Psoas muscle (tissue), 8 donors: Measurements from ENCODE around the gene AQP4. TPM values are rescaled to one million over a fixed set of nuclear protein-coding genes. Genes with fewer than 3 reads are reported as not detected.

Source experiments
- ATAC-seq, 4 donors: fragments of 200-7000 bp; cut with Tn5 transposase; one replicate each; pipeline ENCODE4 v1.9.1; 2020; ENCODE audit warnings: moderate library complexity in 3 of 4, mild to moderate bottlenecking in 2 of 4
- DNase-seq, 2 donors: peaks; one replicate each; pipeline ENCODE4 v3.0.0-alpha.2; 2020
- H3K27ac ChIP-seq: fragments of 200-600 bp; one replicate; pipeline ENCODE4 v1.8.0; 2022
- H3K27me3 ChIP-seq, 3 donors: fragments of 200-600 bp in 1 of 3; one replicate each; pipeline versions ENCODE4 v1.6.1 to v1.8.0; 2013 to 2022; ENCODE audit warnings: low read length in 2 of 3, mild to moderate bottlenecking in 2 of 3, moderate library complexity in 1 of 3; ENCODE audit not compliant: insufficient read depth in 3 of 3
- H3K36me3 ChIP-seq, 2 donors: fragments of 200-600 bp in 1 of 2; one replicate each; pipeline versions ENCODE4 v1.6.1 to v1.8.0; 2013 to 2022; ENCODE audit warnings: low read depth in 1 of 2, mild to moderate bottlenecking in 1 of 2, moderate library complexity in 1 of 2; ENCODE audit not compliant: insufficient read depth in 1 of 2
- H3K4me1 ChIP-seq: fragments of 200-600 bp; one replicate; pipeline ENCODE4 v1.8.0; 2022
- H3K4me3 ChIP-seq: fragments of 200-600 bp; one replicate; pipeline ENCODE4 v1.8.0; 2022; ENCODE audit warnings: mild to moderate bottlenecking
- H3K9me3 ChIP-seq: fragments of 200-600 bp; one replicate; pipeline ENCODE4 v1.8.0; 2022
- WGBS, 3 donors: extraction: QIAGEN DNeasy Blood & Tissue Kit; methylation state at CpG; one replicate each; pipeline versions ENCODE4 v1.1.6 to v1.1.7; 2013; 5-methylcytosine and 5-hydroxymethylcytosine counted together
- intact Hi-C, 2 donors: fragments of 100-400 bp; cut with DNase I; formaldehyde crosslinking; loops; one replicate each; pipeline versions ENCODE4 v1.11.0 to v1.14.2; 2022
- polyA plus RNA-seq, 3 donors: library from polyadenylated mRNA; stranded (reverse); fragments of 200-250 nt; gene quantifications; one replicate each; pipeline ENCODE4 v1.2.3, GENCODE V29; 2013
- total RNA-seq, 4 donors: library from RNA; stranded (reverse); fragmentation: NEBNext Ultra II Directional in 2 of 4; extraction: Animal tissue kit (Norgen Biotek cat#: 25700) in 2 of 4; gene quantifications; one replicate each; pipeline versions ENCODE4 v1.2.1 to v1.2.4, GENCODE V29; 2021 to 2023
- TF ChIP-seq, protein P1 (sequence below): fragments of 200-600 bp; IDR thresholded peaks from one replicate; pipeline ENCODE4 v1.8.0; 2022; ENCODE audit warnings: antibody characterized with exemption
- donor health status: healthy with polysubstance abuse.
- donor health status: DM: no; HTN: no; CAD: no; lungs with moderate emphysema.
- donor health status: Bipolar disorder and iron deficiency.
- donor health status: healthy.
- donor health status: DM: yes; HTN: yes; CAD: no.
- donor health status: DM: no; HTN: no; CAD: no.
- donor health status: DM: no; HTN: no; CAD: no.
- donor health status: DM: yes; HTN: yes; CAD: no.

AQP4 gene
- total and polyA plus RNA-seq, 7 donors: 5.3 to 27.1 (median 10.4) TPM

DNA sequence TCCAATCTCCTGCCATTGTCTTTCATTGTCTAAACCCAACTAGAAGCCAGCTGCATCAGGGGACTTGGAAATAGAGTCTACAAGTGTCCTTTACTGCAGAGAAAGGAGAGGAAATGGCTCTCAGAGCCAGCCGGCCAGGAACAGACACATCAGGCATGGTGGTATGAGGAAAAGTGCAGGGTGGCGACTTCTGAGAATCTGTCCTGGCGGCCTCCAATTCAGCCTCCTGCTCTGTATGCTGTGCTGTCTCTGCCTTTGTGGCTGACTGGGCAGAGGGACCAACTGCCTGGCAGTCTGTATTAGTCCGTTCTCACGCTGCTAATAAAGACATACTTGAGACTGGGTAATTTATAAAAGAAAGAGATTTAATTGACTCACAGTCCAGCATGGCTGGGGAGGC, 36.8 kb upstream of the AQP4 start:
- Histone ChIP-seq H3K27ac (no peak overlapping the region), H3K4me1 (no peaks in the 10 kb centered on the region), H3K9me3 (no peaks in the 10 kb centered on the region), H3K4me3 (no peak overlapping the region), H3K27me3 (no peaks in the 10 kb centered on the region), H3K36me3 (no peaks in the 10 kb centered on the region)
- ATAC-seq (no peak), DNase-seq (no peak)
- intact Hi-C loops: no loop called here
- TF ChIP-seq, protein P1, sequence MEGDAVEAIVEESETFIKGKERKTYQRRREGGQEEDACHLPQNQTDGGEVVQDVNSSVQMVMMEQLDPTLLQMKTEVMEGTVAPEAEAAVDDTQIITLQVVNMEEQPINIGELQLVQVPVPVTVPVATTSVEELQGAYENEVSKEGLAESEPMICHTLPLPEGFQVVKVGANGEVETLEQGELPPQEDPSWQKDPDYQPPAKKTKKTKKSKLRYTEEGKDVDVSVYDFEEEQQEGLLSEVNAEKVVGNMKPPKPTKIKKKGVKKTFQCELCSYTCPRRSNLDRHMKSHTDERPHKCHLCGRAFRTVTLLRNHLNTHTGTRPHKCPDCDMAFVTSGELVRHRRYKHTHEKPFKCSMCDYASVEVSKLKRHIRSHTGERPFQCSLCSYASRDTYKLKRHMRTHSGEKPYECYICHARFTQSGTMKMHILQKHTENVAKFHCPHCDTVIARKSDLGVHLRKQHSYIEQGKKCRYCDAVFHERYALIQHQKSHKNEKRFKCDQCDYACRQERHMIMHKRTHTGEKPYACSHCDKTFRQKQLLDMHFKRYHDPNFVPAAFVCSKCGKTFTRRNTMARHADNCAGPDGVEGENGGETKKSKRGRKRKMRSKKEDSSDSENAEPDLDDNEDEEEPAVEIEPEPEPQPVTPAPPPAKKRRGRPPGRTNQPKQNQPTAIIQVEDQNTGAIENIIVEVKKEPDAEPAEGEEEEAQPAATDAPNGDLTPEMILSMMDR: no peak
- 89 to 93% (median 92%) methylated on average over 5 of the region's 5 CpGs for WGBS, 3 donors

DNA sequence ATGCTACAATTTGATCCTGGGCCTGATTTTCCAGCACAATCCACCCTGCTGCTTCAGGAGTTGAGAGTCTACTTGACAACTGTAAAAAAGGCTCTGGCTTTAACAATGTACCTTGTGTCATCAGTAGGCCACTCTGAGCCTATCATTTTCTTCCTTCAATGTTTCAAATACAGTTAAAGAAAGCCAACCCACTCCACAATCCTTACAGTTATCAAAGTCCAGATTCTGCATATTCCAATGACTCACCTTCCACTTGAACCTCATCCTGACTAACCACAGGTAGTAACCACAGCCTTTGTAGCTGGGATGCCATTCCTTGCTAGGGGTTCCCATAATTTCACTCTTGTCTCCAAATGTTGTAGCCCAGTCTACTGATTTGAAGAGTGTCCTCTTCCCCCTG, 35.5 kb upstream of the AQP4 start:
- Histone ChIP-seq H3K27me3 (no peaks in the 10 kb centered on the region), H3K27ac (no peak overlapping the region), H3K36me3 (no peaks in the 10 kb centered on the region), H3K4me1 (no peaks in the 10 kb centered on the region), H3K4me3 (no peak overlapping the region), H3K9me3 (no peaks in the 10 kb centered on the region)
- TF ChIP-seq, protein P1: no peak
- intact Hi-C loops: no loop called here
- DNase-seq (no peak), ATAC-seq (no peak)

DNA sequence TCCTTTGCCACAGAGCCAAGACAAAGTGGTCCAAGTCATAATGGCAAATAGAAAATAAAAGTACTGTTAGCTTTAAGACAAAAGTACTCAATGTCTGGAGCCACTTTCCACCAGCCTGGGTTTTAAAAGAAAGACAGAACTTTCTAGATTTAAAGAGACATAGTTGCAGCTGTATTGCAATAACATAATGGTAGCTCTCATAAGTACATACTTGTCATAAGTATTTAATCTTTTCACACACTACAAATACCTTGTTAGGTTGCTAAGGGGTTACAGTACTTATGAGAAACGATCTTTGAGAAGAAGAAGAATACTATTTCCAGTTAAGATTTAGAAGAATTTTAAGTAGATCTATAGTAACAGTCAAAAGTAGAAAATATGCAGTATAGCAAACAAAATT, 28.9 kb upstream of the AQP4 start:
- no peaks in the 10 kb centered on the region for H3K27me3 ChIP-seq
- intact Hi-C loops: no loop called here
- H3K4me3 ChIP-seq: peak overlapping the region; percentile 38
- TF ChIP-seq, protein P1: no peak
- H3K27ac ChIP-seq: no peak overlapping the region
- ATAC-seq: no peak
- H3K9me3 ChIP-seq: no peaks in the 10 kb centered on the region
- H3K36me3 ChIP-seq: no peaks in the 10 kb centered on the region
- no peak for DNase-seq
- no peaks in the 10 kb centered on the region for H3K4me1 ChIP-seq
- 30 to 60% (median 35%) methylated on average over 1 of the region's 1 CpG for WGBS, 3 donors

DNA sequence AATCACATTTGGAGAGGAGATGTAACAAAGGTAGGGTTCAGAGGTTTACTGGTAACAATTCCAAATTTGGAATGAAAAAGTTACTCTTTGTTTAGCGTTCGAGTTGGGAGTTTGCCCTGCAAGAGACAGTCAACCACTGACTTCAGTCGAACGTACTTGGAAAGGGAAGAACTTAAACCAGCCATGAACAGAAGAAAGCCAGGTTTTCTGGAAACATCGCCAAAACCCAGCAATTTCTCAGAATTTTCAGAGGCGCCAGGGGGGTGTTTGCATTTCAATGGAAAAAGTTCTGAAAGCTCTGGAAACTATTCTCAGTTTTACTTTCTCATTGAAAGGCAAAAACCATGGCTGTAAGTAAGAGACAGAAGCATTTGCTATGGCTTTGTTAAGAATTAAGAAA, 28.5 kb upstream of the AQP4 start:
- Histone ChIP-seq H3K9me3 (no peaks in the 10 kb centered on the region), H3K4me1 (no peaks in the 10 kb centered on the region), H3K36me3 (no peaks in the 10 kb centered on the region), H3K27me3 (no peaks in the 10 kb centered on the region), H3K4me3 (peak overlapping the region; percentile 38), H3K27ac (no peak overlapping the region)
- WGBS, 3 donors: 16 to 41% (median 20%) methylated on average over 6 of the region's 6 CpGs
- DNase-seq (no peak), ATAC-seq (no peak)
- TF ChIP-seq, protein P1: no peak
- intact Hi-C loops: no loop called here

DNA sequence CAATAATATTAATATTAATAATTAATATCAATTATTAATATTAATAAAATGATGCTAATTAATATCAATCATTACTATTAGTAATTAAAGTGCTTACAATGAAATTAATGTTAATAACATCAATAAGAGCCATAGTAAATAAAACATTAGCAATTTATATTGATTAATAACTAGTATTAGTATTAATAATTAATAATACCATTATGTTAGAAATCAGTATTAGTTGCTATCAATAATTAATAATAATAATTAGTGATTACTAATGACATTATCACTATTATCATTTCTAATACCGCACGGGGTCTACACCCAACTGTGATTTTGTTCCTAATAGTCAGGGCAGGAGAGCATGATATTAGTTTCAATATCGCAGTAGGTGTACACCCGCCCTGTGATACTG, 22.8 kb upstream of the AQP4 start:
- Histone ChIP-seq H3K4me1 (no peaks in the 10 kb centered on the region), H3K9me3 (no peaks in the 10 kb centered on the region), H3K27me3 (no peaks in the 10 kb centered on the region), H3K4me3 (no peak overlapping the region), H3K36me3 (no peaks in the 10 kb centered on the region), H3K27ac (no peak overlapping the region)
- WGBS, 3 donors: 96 to 99% (median 97%) methylated on average over 4 of the region's 4 CpGs
- ATAC-seq (no peak), DNase-seq (no peak)
- intact Hi-C loops: no loop called here
- TF ChIP-seq, protein P1: no peak
